ENCODE results near the gene ZFTA.

Gene ZFTA

GRCh38 chr11:63745304-63746170 lies 23.0 kb downstream of the ZFTA start:
- DNase-seq: no peak

GRCh38 chr11:63738720-63739360 lies 29.7 kb downstream of the ZFTA start:
- DNase-seq: peak; percentile 63

GRCh38 chr11:63737718-63738117 lies 30.9 kb downstream of the ZFTA start:
- no peak for DNase-seq

GRCh38 chr11:63736864-63737263 lies 31.7 kb downstream of the ZFTA start:
- no peak for DNase-seq

- DNase-seq: no peak
These were observed 39.2 kb downstream of the ZFTA start for GRCh38 chr11:63729326-63729725.

- no peak for DNase-seq
These were observed 48.0 kb downstream of the ZFTA start for GRCh38 chr11:63720611-63721010.

GRCh38 chr11:63719987-63720386 lies 48.6 kb downstream of the ZFTA start:
- no peak for DNase-seq

GRCh38 chr11:63719001-63719400 lies 49.6 kb downstream of the ZFTA start:
- no peak for DNase-seq

Measured in stimulated activated CD4-positive, alpha-beta T cell treated with anti-CD3 and anti-CD28 coated beads, Interleukin-4, amount 100 ng/mL, for 1 hour (primary cell).